ENCODE data around the gene XAGE3. TPM values are rescaled to one million over a fixed set of nuclear protein-coding genes. Genes with fewer than 3 reads are reported as not detected.
"Not testable (repeated sequence)": the region's sequence is repeated elsewhere in the genome, so short reads cannot be mapped to it uniquely, and the experiment has no call there.

XAGE3 gene
- total RNA-seq, 1 donor: not detected

GRCh38 chrX:52874661-52875060 is 6.8 kb upstream of the XAGE3 start:
- TF ChIP-seq CTCF (IDR thresholded peaks at IDR 0.05; ENCODE audit: insufficient read depth, low read depth, low read length): no peak
- H3K4me3 ChIP-seq (ENCODE audit: low read depth, low read length): no peak overlapping the region
- no peak for DNase-seq (ENCODE audit: low read depth)

- not testable (repeated sequence) for DNase-seq (ENCODE audit: low read depth); H3K4me3 ChIP-seq (ENCODE audit: low read depth, low read length)
Measured at GRCh38 chrX:52873825-52874224, 5.9 kb upstream of the XAGE3 start.

GRCh38 chrX:52870046-52870445 is 2.2 kb upstream of the XAGE3 start:
- H3K4me3 ChIP-seq (ENCODE audit: low read depth, low read length): no peak overlapping the region
- no peak for TF ChIP-seq CTCF (IDR thresholded peaks at IDR 0.05; ENCODE audit: insufficient read depth, low read depth, low read length)
- DNase-seq (ENCODE audit: low read depth): no peak

GRCh38 chrX:52865343-52865998 is 2.4 kb downstream of the XAGE3 start:
- no peak overlapping the region for H3K4me3 ChIP-seq (ENCODE audit: low read depth, low read length)
- DNase-seq (ENCODE audit: low read depth): no peak
- no peak for TF ChIP-seq CTCF (IDR thresholded peaks at IDR 0.05; ENCODE audit: insufficient read depth, low read depth, low read length)

- DNase-seq (ENCODE audit: low read depth); H3K4me3 ChIP-seq (ENCODE audit: low read depth, low read length): not testable (repeated sequence)
Measured at GRCh38 chrX:52856991-52857525, 10.8 kb downstream of the XAGE3 start.

- DNase-seq (ENCODE audit: low read depth): no peak
- H3K4me3 ChIP-seq (ENCODE audit: low read depth, low read length): no peak overlapping the region
- no peak for TF ChIP-seq CTCF (IDR thresholded peaks at IDR 0.05; ENCODE audit: insufficient read depth, low read depth, low read length)
Measured at GRCh38 chrX:52852110-52852860, 15.6 kb downstream of the XAGE3 start.

- H3K4me3 ChIP-seq (ENCODE audit: low read depth, low read length); DNase-seq (ENCODE audit: low read depth): not testable (repeated sequence)
Measured at GRCh38 chrX:52843619-52844018, 24.3 kb downstream of the XAGE3 start.

GRCh38 chrX:52839137-52839536 is 28.7 kb downstream of the XAGE3 start:
- DNase-seq (ENCODE audit: low read depth): no peak
- no peak overlapping the region for H3K4me3 ChIP-seq (ENCODE audit: low read depth, low read length)
- no peak for TF ChIP-seq CTCF (IDR thresholded peaks at IDR 0.05; ENCODE audit: insufficient read depth, low read depth, low read length)
